WI38 (cell line): ENCODE measurements around the gene CHAT.

Experiments
- H3K4me3 ChIP-seq: 2 replicates; pipeline ENCODE4 v1.5.1; 2011; ENCODE audit warnings: low read depth, mild to moderate bottlenecking, control low read depth, low read length
- CTCF ChIP-seq: IDR thresholded peaks from 2 replicates; pipeline ENCODE4 v1.5.1; 2012; ENCODE audit warnings: low read depth, mild to moderate bottlenecking, control low read depth, low read length

Gene CHAT

DNA sequence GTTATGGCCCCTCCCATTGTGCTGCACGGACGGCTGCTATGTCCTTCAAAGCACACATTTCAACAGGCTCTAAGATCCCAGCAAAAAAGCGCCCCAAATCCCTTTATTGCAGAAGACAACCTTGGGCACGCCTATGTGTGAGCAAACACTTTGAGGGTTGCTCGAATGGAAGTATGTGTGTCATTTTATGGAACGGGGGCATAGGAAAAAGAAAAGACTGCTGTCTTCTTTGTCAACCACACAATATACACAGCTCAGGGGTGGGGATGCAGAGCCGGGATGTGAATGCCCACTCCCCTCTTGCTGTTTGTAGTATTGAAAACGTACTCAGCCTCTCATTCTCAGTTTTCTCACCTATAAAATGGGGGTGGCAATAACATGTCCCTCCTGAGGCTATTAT is 97.6 kb downstream of the CHAT start:
- TF ChIP-seq CTCF = no peak
- no peak overlapping the region for H3K4me3 ChIP-seq

- TF ChIP-seq CTCF = no peak
- no peak overlapping the region for H3K4me3 ChIP-seq
Measured at GRCh38 chr10:49713266-49713665, 99.4 kb downstream of the CHAT start.
